Neural progenitor cell (in vitro differentiated cells): Measurements from ENCODE around the gene PREPL.

ENCODE experiments used
- EZH2 ChIP-seq: fragments of 200-600 bp; sonication (generic); IDR thresholded peaks from 2 replicates; pipeline ENCODE4 v1.6.1; 2017; ENCODE audit warnings: antibody characterized with exemption, mild to moderate bottlenecking, moderate library complexity
- TF ChIP-seq, protein P1 (sequence below): fragments of 200-600 bp; sonication (generic); IDR thresholded peaks from 2 replicates; pipeline ENCODE4 v1.5.1; 2017; ENCODE audit warnings: antibody characterized with exemption, mild to moderate bottlenecking

DNA sequence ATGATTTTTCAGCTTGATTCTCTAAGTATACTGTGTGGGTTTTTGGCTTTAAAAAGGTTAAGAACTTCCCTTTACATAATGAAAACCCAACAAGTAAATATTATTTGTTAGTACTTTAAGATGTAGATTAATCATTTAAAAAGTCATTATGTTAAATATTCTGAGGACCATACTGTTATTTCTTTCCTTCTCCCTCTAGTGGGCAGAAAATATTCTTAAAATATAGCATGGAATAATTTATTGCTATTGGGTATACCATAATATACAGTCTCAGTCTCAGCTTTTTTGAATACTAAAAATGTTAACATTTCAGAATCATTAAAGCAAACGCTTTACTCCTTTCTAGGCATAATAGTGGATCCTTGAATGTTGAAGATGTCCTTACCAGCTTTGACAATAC, 28.6 kb upstream of the PREPL start:
- TF ChIP-seq, protein P1, sequence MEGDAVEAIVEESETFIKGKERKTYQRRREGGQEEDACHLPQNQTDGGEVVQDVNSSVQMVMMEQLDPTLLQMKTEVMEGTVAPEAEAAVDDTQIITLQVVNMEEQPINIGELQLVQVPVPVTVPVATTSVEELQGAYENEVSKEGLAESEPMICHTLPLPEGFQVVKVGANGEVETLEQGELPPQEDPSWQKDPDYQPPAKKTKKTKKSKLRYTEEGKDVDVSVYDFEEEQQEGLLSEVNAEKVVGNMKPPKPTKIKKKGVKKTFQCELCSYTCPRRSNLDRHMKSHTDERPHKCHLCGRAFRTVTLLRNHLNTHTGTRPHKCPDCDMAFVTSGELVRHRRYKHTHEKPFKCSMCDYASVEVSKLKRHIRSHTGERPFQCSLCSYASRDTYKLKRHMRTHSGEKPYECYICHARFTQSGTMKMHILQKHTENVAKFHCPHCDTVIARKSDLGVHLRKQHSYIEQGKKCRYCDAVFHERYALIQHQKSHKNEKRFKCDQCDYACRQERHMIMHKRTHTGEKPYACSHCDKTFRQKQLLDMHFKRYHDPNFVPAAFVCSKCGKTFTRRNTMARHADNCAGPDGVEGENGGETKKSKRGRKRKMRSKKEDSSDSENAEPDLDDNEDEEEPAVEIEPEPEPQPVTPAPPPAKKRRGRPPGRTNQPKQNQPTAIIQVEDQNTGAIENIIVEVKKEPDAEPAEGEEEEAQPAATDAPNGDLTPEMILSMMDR = peak; percentile 26
- TF ChIP-seq EZH2 = no peak
